GM21367 (cell line): ENCODE data around the gene ST8SIA6.
A peak's percentile ranks its signal among the peaks of the same experiment; 100 is the strongest.
"Not testable (repeated sequence)": the region's sequence is repeated elsewhere in the genome, so short reads cannot be mapped to it uniquely, and the experiment has no call there.

ENCODE experiments used
- ATAC-seq: cut with Tn5 transposase; IDR thresholded peaks from one replicate; pipeline ENCODE4 v1.9.1; 2021; ENCODE audit not compliant: unreplicated experiment

The ST8SIA6 gene

GRCh38 chr10:17457083-17457482, 2.7 kb upstream of the ST8SIA6 start:
- ATAC-seq = no peak

DNA sequence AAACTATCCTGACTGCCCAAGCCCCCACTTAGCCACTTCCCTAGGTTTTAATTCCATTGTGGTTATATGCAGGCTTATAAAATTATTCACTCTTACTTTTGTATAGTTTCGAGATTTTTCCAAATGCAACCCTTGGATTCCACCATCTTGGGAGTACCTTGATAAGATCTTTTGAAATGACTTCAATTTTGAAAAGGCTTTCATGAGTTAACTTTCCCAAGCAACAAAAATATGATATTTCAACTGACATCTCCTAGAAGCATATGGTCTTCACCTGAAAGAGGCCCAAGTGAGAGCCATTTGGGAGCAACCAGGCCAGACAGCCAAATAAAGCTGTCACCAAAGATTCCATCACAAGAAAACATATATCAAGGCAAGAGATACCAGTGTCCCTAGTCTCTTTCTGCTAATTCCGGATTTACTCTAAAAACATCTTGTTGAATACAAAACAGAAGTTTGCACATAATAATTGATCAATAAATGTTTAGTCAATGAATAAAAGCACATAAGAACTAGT, 1.7 kb upstream of the ST8SIA6 start:
- no peak for ATAC-seq

- ATAC-seq = no peak
These were observed 673 bp upstream of the ST8SIA6 start for GRCh38 chr10:17455015-17455520.

- ATAC-seq = peak; percentile 33
These were observed 863 bp downstream of the ST8SIA6 start for GRCh38 chr10:17453373-17454091.

DNA sequence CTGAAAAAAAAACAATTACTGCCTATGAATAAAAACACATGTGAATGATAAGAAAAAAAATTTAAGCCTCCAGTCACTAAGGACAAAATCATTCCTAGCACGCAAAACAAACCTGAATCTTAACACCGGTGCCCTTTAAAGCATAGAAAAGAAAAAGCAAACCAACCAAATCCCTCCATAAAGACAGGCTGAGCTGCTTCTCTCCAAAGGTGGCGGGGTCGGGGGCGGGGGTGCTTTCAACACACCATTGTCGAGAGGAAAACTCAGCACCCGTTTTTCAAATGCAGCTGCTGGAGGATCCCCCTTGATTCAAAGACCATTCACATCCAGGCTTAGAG, 1.4 kb downstream of the ST8SIA6 start:
- ATAC-seq = no peak

GRCh38 chr10:17452060-17452841, 2.1 kb downstream of the ST8SIA6 start:
- ATAC-seq = no peak

- ATAC-seq = no peak
These were observed 4.4 kb downstream of the ST8SIA6 start for GRCh38 chr10:17450024-17450423.

- no peak for ATAC-seq
These were observed 8.9 kb downstream of the ST8SIA6 start for GRCh38 chr10:17445400-17445998.

GRCh38 chr10:17444388-17444714, 10.0 kb downstream of the ST8SIA6 start:
- no peak for ATAC-seq

GRCh38 chr10:17443707-17444387, 10.5 kb downstream of the ST8SIA6 start:
- ATAC-seq = peak; percentile 97

DNA sequence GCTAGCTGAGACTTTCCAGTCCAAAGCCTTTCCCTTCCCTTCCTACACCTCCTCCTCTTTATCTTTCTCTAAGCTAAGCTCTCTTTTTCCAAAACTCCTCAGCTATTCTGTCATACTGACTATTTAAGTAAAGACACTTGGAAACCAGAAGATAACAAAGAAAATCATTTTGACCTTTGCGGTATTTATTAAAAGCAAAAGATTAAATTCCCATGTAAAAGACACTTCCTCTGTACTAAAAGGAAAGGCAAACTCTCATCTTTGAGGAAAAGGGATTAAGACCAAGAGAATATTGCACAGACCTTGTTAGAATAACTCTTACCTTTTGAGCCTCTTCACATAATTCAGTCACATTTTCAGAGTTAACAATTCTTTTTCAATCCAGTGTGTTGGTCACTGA, 15.8 kb downstream of the ST8SIA6 start:
- ATAC-seq = no peak

- ATAC-seq = not testable (repeated sequence)
These were observed 17.8 kb downstream of the ST8SIA6 start for GRCh38 chr10:17436578-17436977.

- no peak for ATAC-seq
These were observed 18.4 kb downstream of the ST8SIA6 start for GRCh38 chr10:17435953-17436352.

GRCh38 chr10:17435187-17435586, 19.2 kb downstream of the ST8SIA6 start:
- no peak for ATAC-seq

DNA sequence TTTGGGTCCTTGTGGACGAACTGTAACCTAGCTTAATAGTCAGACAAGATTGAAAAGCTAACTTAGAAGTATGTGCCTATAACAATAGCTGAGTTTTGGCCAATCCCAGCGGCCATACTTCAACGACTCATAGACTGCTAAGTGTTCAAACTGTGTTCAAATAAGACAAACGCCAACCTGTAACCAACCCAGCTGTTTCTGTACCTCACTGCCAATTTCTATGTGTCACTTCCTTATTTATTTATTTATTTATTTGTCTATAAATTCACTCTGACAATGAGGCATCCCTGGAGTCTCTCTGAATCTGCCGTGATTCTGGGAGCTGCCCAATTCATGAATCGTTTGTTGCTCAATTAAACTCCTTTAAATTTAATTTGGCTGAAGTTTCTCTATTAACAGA, 21.7 kb downstream of the ST8SIA6 start:
- no peak for ATAC-seq

DNA sequence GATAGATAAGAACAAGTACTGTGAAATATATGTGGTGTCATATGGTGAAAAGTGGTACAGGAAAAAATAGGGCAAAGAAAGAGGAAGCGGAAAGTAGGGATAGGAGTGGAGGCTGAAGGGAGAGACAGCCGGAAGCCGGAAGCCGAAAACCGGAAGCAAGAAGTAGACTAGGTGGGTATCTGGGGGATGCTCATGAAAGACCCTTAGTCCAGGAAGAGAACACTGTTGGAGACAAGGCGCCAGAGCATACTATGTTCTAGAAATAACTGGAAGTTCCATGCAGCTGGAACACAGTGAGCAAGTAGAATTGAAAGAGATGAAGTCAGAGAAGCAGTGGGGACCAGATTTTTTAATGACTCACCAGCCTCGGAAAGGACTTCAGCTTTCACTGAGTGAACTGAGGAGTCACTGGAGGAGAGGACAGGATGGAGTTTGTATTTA, 22.5 kb downstream of the ST8SIA6 start:
- no peak for ATAC-seq

DNA sequence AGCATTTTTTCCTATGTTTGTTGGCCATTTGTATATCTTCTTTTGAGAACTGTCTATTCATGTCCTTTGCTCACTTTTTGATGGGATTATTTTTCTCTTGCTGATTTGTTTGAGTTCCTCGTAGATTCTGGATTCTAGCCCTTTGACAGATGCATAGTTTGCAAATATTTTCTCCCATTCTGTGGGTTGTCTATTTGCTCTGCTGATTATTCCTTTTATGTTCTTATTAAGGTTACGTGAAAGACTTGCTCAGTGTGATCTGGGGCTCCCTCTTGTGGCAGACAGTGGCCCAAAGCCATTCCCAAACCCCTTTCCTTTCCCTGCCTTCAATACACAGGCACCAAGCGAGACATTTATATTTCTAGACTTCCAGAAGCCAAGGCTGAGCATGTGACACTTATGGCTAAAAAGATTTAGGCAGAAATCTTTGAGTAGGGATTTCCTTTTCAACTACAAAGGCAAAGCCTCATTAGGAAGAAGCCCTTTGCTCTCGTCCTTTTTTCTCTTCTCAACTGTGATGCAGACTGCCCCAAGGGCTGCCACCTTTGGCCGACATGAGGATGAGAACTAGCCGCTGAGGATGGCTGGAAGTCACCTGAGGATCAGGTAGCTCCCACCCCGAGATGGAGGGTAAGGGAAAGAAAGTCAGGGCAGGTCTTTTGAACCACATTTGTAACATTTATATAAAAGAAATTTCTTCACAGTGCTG, 23.6 kb downstream of the ST8SIA6 start:
- ATAC-seq = no peak

- ATAC-seq = no peak
These were observed 24.9 kb downstream of the ST8SIA6 start for GRCh38 chr10:17429490-17429889.

- peak; percentile 67 for ATAC-seq
These were observed 25.9 kb downstream of the ST8SIA6 start for GRCh38 chr10:17428351-17429097.
